ENCODE data around the gene PPP1R7.

PPP1R7 gene

GRCh38 chr2:241202268-241202585, 52.0 kb downstream of the PPP1R7 start:
- Histone ChIP-seq H3K36me3 (ENCODE audit: insufficient read depth, low read length) (no peaks in the 10 kb centered on the region), H3K27me3 (ENCODE audit: insufficient read depth, low read length, poor library complexity, severe bottlenecking) (no peaks in the 10 kb centered on the region), H4K20me1 (ENCODE audit: insufficient read depth, low read length, poor library complexity, severe bottlenecking) (no peaks in the 10 kb centered on the region), H3K9ac (ENCODE audit: low read depth, low read length, poor library complexity, severe bottlenecking) (no peak overlapping the region), H3F3A (ENCODE audit: low read depth) (no peaks in the 10 kb centered on the region), H3K4me3 (ENCODE audit: low read length, poor library complexity, severe bottlenecking) (no peak overlapping the region), H3K79me2 (ENCODE audit: insufficient read depth, low read length) (no peaks in the 10 kb centered on the region), H2AFZ (ENCODE audit: low read length) (no peak overlapping the region), H3K4me1 (ENCODE audit: insufficient read depth, low read length, poor library complexity, severe bottlenecking) (no peaks in the 10 kb centered on the region), H3K9me3 (ENCODE audit: insufficient read depth, low read depth, low read length) (no peaks in the 10 kb centered on the region), H3K4me2 (ENCODE audit: low read depth, low read length, poor library complexity, severe bottlenecking) (no peak overlapping the region), H3K9me2 (replicated peaks; ENCODE audit: low read depth, low read length) (no peaks in the 10 kb centered on the region)
- TF ChIP-seq, protein P1, sequence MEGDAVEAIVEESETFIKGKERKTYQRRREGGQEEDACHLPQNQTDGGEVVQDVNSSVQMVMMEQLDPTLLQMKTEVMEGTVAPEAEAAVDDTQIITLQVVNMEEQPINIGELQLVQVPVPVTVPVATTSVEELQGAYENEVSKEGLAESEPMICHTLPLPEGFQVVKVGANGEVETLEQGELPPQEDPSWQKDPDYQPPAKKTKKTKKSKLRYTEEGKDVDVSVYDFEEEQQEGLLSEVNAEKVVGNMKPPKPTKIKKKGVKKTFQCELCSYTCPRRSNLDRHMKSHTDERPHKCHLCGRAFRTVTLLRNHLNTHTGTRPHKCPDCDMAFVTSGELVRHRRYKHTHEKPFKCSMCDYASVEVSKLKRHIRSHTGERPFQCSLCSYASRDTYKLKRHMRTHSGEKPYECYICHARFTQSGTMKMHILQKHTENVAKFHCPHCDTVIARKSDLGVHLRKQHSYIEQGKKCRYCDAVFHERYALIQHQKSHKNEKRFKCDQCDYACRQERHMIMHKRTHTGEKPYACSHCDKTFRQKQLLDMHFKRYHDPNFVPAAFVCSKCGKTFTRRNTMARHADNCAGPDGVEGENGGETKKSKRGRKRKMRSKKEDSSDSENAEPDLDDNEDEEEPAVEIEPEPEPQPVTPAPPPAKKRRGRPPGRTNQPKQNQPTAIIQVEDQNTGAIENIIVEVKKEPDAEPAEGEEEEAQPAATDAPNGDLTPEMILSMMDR (conservative IDR thresholded peaks at IDR 0.05; ENCODE audit: low read length) = no peak
- TF ChIP-seq EZH2phosphoT487 (IDR thresholded peaks at IDR 0.05; ENCODE audit: borderline replicate concordance) = no peak

DNA sequence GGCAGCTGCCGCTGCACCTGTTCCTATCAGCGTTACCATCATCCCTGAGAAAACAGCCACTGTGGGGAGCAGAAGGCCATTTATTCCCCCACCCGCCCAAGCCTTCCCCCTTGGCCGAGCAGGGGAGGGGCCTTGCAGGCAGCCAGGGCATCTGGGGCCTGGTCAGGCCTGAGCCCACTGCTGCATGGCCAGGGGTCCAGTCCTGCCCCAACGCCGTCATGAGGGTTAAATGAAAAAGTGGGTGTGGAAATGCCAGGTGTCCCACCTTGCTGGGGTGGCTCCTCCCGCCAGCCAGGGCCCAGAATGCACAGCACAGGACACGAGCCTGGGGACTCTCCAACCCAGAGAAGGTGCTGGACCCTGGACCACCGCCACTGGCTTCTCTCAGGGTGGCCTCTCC, 52.4 kb downstream of the PPP1R7 start:
- H3K9me3 ChIP-seq (ENCODE audit: insufficient read depth, low read depth, low read length) = no peaks in the 10 kb centered on the region
- H3K9me2 ChIP-seq (replicated peaks; ENCODE audit: low read depth, low read length) = no peaks in the 10 kb centered on the region
- H3K4me3 ChIP-seq (ENCODE audit: low read length, poor library complexity, severe bottlenecking) = no peak overlapping the region
- TF ChIP-seq EZH2phosphoT487 (IDR thresholded peaks at IDR 0.05; ENCODE audit: borderline replicate concordance) = no peak
- TF ChIP-seq, protein P1 (conservative IDR thresholded peaks at IDR 0.05; ENCODE audit: low read length) = no peak
- no peaks in the 10 kb centered on the region for H3K79me2 ChIP-seq (ENCODE audit: insufficient read depth, low read length)
- H4K20me1 ChIP-seq (ENCODE audit: insufficient read depth, low read length, poor library complexity, severe bottlenecking) = no peaks in the 10 kb centered on the region
- H3K27me3 ChIP-seq (ENCODE audit: insufficient read depth, low read length, poor library complexity, severe bottlenecking) = no peaks in the 10 kb centered on the region
- no peaks in the 10 kb centered on the region for H3K4me1 ChIP-seq (ENCODE audit: insufficient read depth, low read length, poor library complexity, severe bottlenecking)
- H3F3A ChIP-seq (ENCODE audit: low read depth) = no peaks in the 10 kb centered on the region
- H3K4me2 ChIP-seq (ENCODE audit: low read depth, low read length, poor library complexity, severe bottlenecking) = no peak overlapping the region
- no peak overlapping the region for H2AFZ ChIP-seq (ENCODE audit: low read length)
- H3K36me3 ChIP-seq (ENCODE audit: insufficient read depth, low read length) = no peaks in the 10 kb centered on the region
- H3K9ac ChIP-seq (ENCODE audit: low read depth, low read length, poor library complexity, severe bottlenecking) = no peak overlapping the region

DNA sequence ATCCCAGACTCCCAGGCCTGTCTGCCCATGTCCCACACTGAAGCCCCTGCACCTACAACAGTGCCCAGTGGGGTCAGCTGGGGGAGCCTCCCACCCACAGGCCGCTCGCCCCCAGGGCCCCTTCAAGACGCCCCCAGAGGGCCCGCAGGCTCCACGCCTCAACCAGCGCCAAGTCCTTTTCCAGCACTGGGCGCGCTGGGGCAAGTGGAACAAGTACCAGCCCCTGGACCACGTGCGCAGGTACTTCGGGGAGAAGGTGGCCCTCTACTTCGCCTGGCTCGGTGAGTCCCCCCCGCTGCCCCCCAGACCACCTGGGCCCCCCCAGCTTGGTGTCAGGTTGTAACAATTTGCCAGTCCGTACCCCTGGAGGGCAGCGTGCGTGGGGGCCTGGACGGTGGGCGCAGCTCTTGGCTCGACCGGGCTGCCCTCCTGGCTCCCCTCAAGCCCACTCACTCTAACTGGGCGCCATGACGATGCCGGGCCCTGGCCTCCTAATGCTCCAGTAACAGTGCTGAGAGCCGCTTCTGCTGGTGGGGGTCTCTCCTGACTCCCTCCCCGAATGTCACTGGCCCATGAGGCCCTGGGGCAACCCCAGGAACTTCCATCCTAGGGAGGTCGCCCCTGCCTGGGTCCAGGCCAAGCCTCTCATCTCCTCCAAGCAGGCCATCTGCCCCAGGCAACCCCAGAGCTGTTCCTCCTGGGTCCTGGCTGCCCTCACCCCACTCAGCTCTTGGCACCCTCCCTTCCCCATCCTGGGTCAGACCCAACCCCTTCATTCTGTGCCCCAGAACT, 53.1 kb downstream of the PPP1R7 start:
- no peaks in the 10 kb centered on the region for H3K79me2 ChIP-seq (ENCODE audit: insufficient read depth, low read length)
- H3K9ac ChIP-seq (ENCODE audit: low read depth, low read length, poor library complexity, severe bottlenecking) = no peak overlapping the region
- no peaks in the 10 kb centered on the region for H3K27me3 ChIP-seq (ENCODE audit: insufficient read depth, low read length, poor library complexity, severe bottlenecking)
- no peaks in the 10 kb centered on the region for H3K4me1 ChIP-seq (ENCODE audit: insufficient read depth, low read length, poor library complexity, severe bottlenecking)
- no peak overlapping the region for H3K4me3 ChIP-seq (ENCODE audit: low read length, poor library complexity, severe bottlenecking)
- H4K20me1 ChIP-seq (ENCODE audit: insufficient read depth, low read length, poor library complexity, severe bottlenecking) = no peaks in the 10 kb centered on the region
- H2AFZ ChIP-seq (ENCODE audit: low read length) = no peak overlapping the region
- no peak overlapping the region for H3K4me2 ChIP-seq (ENCODE audit: low read depth, low read length, poor library complexity, severe bottlenecking)
- no peaks in the 10 kb centered on the region for H3F3A ChIP-seq (ENCODE audit: low read depth)
- H3K36me3 ChIP-seq (ENCODE audit: insufficient read depth, low read length) = no peaks in the 10 kb centered on the region
- no peaks in the 10 kb centered on the region for H3K9me2 ChIP-seq (replicated peaks; ENCODE audit: low read depth, low read length)
- TF ChIP-seq EZH2phosphoT487 (IDR thresholded peaks at IDR 0.05; ENCODE audit: borderline replicate concordance) = no peak
- TF ChIP-seq, protein P1 (conservative IDR thresholded peaks at IDR 0.05; ENCODE audit: low read length) = no peak
- no peaks in the 10 kb centered on the region for H3K9me3 ChIP-seq (ENCODE audit: insufficient read depth, low read depth, low read length)

Data from Loucy (cell line).